Epithelial cell of proximal tubule (primary cell): Measurements from ENCODE around the gene ARAP2. TPM values are rescaled to one million over a fixed set of nuclear protein-coding genes. Genes with fewer than 3 reads are reported as not detected.

Source experiments
- DNase-seq: peaks from one replicate; pipeline ENCODE4 v3.0.0-alpha.2; 2011; ENCODE audit warnings: low read depth
- H3K4me3 ChIP-seq: 2 replicates; pipeline ENCODE4 v1.5.1; 2011; ENCODE audit warnings: low read depth, mild to moderate bottlenecking, low read length
- CTCF ChIP-seq: conservative IDR thresholded peaks from 2 replicates; pipeline ENCODE4 v1.5.1; 2012; ENCODE audit warnings: low read depth, mild to moderate bottlenecking, low read length
- total RNA-seq: library from RNA; depleted of rRNA; stranded (reverse); fragments of >200 nt; gene quantifications from 2 replicates; pipeline ENCODE4 v1.2.3, GENCODE V29; 2015

The ARAP2 gene
- total RNA-seq, 1 donor from 2014 or later = 10.1 TPM

GRCh38 chr4:36243355-36244256 is 708 bp downstream of the ARAP2 start:
- TF ChIP-seq CTCF = no peak

GRCh38 chr4:36242629-36243354 is 1.5 kb downstream of the ARAP2 start:
- peak overlapping the region; percentile 79 for H3K4me3 ChIP-seq
- TF ChIP-seq CTCF = no peak
- no peak for DNase-seq

More at GRCh38 chr4:36243355-36244256, 708 bp downstream of the ARAP2 start:
- DNase-seq = no peak
- peak overlapping the region; percentile 79 for H3K4me3 ChIP-seq

GRCh38 chr4:36241771-36242170 is 2.5 kb downstream of the ARAP2 start:
- H3K4me3 ChIP-seq = peak overlapping the region; percentile 79
- DNase-seq = no peak
- TF ChIP-seq CTCF = no peak

GRCh38 chr4:36237366-36238313 is 6.7 kb downstream of the ARAP2 start:
- no peak for TF ChIP-seq CTCF
- DNase-seq = no peak
- H3K4me3 ChIP-seq = no peak overlapping the region

GRCh38 chr4:36236159-36236558 is 8.2 kb downstream of the ARAP2 start:
- H3K4me3 ChIP-seq = no peak overlapping the region
- no peak for DNase-seq
- TF ChIP-seq CTCF = no peak

- TF ChIP-seq CTCF = no peak
- no peak for DNase-seq
- no peak overlapping the region for H3K4me3 ChIP-seq
Measured at GRCh38 chr4:36235306-36235705, 9.0 kb downstream of the ARAP2 start.
